HepG2 (cell line): Measurements from ENCODE around the gene TNFAIP8L1. TPM values are rescaled to one million over a fixed set of nuclear protein-coding genes. Genes with fewer than 3 reads are reported as not detected.

Source experiments
- ARID5B ChIP-seq: IDR thresholded peaks from 2 replicates; pipeline ENCODE4 v1.4.0; 2020; ENCODE audit warnings: mild to moderate bottlenecking, missing genetic modification reagents
- GTF3A ChIP-seq: sonication (generic); formaldehyde crosslinking; conservative IDR thresholded peaks from 2 replicates; pipeline ENCODE4 v1.4.0; 2020; ENCODE audit warnings: mild to moderate bottlenecking, missing genetic modification reagents
- HES4 ChIP-seq: sonication (generic); formaldehyde crosslinking; IDR thresholded peaks from 2 replicates; pipeline ENCODE4 v1.9.0; 2021; ENCODE audit warnings: mild to moderate bottlenecking, missing genetic modification reagents, borderline replicate concordance
- HOXA3 ChIP-seq: sonication (generic); formaldehyde crosslinking; IDR thresholded peaks from 2 replicates; pipeline ENCODE4 v1.5.0; 2020; ENCODE audit warnings: missing genetic modification reagents
- MXD4 ChIP-seq: IDR thresholded peaks from 2 replicates; pipeline ENCODE4 v1.6.1; 2016; ENCODE audit warnings: mild to moderate bottlenecking, missing biosample characterization, missing genetic modification reagents
- NR0B2 ChIP-seq: sonication (generic); formaldehyde crosslinking; IDR thresholded peaks from 2 replicates; pipeline ENCODE4 v1.4.0; 2020; ENCODE audit warnings: mild to moderate bottlenecking, missing genetic modification reagents
- RERE ChIP-seq: IDR thresholded peaks from 2 replicates; pipeline ENCODE4 v1.6.1; 2016; ENCODE audit warnings: low read depth, missing genetic modification reagents, missing compliant biosample characterization
- ZBTB21 ChIP-seq: sonication (generic); formaldehyde crosslinking; IDR thresholded peaks from 2 replicates; pipeline ENCODE4 v1.4.0; 2020; ENCODE audit warnings: missing genetic modification reagents
- ZIK1 ChIP-seq: sonication (generic); formaldehyde crosslinking; IDR thresholded peaks from 2 replicates; pipeline ENCODE4 v1.5.0; 2020; ENCODE audit warnings: mild to moderate bottlenecking, low read depth, missing genetic modification reagents, borderline replicate concordance
- ZNF142 ChIP-seq: sonication (generic); formaldehyde crosslinking; IDR thresholded peaks from 2 replicates; pipeline ENCODE4 v1.4.0; 2020; ENCODE audit warnings: missing genetic modification reagents
- ZNF333 ChIP-seq: sonication (generic); formaldehyde crosslinking; IDR thresholded peaks from 2 replicates; pipeline ENCODE4 v1.4.0; 2020; ENCODE audit warnings: mild to moderate bottlenecking, missing genetic modification reagents, borderline replicate concordance
- ZNF549 ChIP-seq: sonication (generic); formaldehyde crosslinking; IDR thresholded peaks from 2 replicates; pipeline ENCODE4 v1.5.0; 2020; ENCODE audit warnings: missing genetic modification reagents
- ZSCAN30 ChIP-seq: sonication (generic); formaldehyde crosslinking; IDR thresholded peaks from 2 replicates; pipeline ENCODE4 v1.5.0; 2020; ENCODE audit warnings: mild to moderate bottlenecking, missing genetic modification reagents
- polyA plus RNA-seq, 8 experiments: library from polyadenylated mRNA; depleted of rRNA in 3 of 8; stranded (reverse) in 7 of 8; unstranded in 1 of 8; fragments of >200 nt; fragmentation: Illumina TruSeq in 4 of 8; extraction: Trizol in 4 of 8; gene quantifications; 2 replicates each; pipeline versions ENCODE4 v1.2.1 to v1.2.3, GENCODE V29; 2011 to 2016; ENCODE audit warnings: low read depth in 4 of 8, missing spikeins in 1 of 8, mixed read lengths in 1 of 8; ENCODE audit not compliant: insufficient read depth in 1 of 8
- total RNA-seq, 5 experiments: library from RNA; depleted of rRNA; stranded (reverse); fragments of >200 nt; fragmentation: Illumina TruSeq; extraction: Trizol; gene quantifications; 2 replicates each; pipeline ENCODE4 v1.2.3, GENCODE V29; 2016; ENCODE audit warnings: low read depth in 1 of 5

TNFAIP8L1 gene
- total and polyA plus RNA-seq, 2 of the 13 experiments (the other 11 are each of a cell fraction or from before 2014, with no cell fraction given): 13.4 to 21.4 TPM

- 0 out of 2 replicates have a peak, but pooled peaks have one; percentile 41 for TF ChIP-seq NR0B2 (CRISPR knock-in tag)
- peak; percentile 68; the same call in 1 of the 2 replicates for TF ChIP-seq ZNF142 (CRISPR knock-in tag)
- TF ChIP-seq MXD4: 0 out of 2 replicates have a peak, but pooled peaks have one; percentile 16
- no peak for TF ChIP-seq ZIK1 (CRISPR knock-in tag)
- peak; percentile 38; the same call in 1 of the 2 replicates for TF ChIP-seq HES4 (CRISPR knock-in tag)
- TF ChIP-seq ZSCAN30: no peak
- no peak for TF ChIP-seq ZNF549 (CRISPR knock-in tag)
- TF ChIP-seq GTF3A (CRISPR knock-in tag): no peak
- peak; percentile 35; the same call in 1 of the 2 replicates for TF ChIP-seq ZNF333 (CRISPR knock-in tag)
- no peak for TF ChIP-seq ZBTB21 (CRISPR knock-in tag)
- no peak for TF ChIP-seq RERE (CRISPR knock-in tag)
- no peak for TF ChIP-seq ARID5B (CRISPR knock-in tag)
- peak; percentile 66 for TF ChIP-seq HOXA3 (CRISPR knock-in tag)
Observed at GRCh38 chr19:4636151-4636717, 3.1 kb upstream of the TNFAIP8L1 start (continued).
